Measurements from ENCODE around the gene MIER1.
"Not testable (repeated sequence)": the region's sequence is repeated elsewhere in the genome, so short reads cannot be mapped to it uniquely, and the experiment has no call there.

MIER1 gene

GRCh38 chr1:66951513-66951912 lies 26.7 kb downstream of the MIER1 start:
- no peak for TF ChIP-seq POLR2A (IDR thresholded peaks at IDR 0.05; ENCODE audit: low read depth, low read length)
- FAIRE-seq = peak; percentile 38
- DNase-seq (ENCODE audit: insufficient read length, low spot score) = no peak

GRCh38 chr1:66954208-66954607 lies 29.4 kb downstream of the MIER1 start:
- FAIRE-seq (no peak), DNase-seq (ENCODE audit: insufficient read length, low spot score) (no peak)
- TF ChIP-seq POLR2A (IDR thresholded peaks at IDR 0.05; ENCODE audit: low read depth, low read length) = no peak

DNA sequence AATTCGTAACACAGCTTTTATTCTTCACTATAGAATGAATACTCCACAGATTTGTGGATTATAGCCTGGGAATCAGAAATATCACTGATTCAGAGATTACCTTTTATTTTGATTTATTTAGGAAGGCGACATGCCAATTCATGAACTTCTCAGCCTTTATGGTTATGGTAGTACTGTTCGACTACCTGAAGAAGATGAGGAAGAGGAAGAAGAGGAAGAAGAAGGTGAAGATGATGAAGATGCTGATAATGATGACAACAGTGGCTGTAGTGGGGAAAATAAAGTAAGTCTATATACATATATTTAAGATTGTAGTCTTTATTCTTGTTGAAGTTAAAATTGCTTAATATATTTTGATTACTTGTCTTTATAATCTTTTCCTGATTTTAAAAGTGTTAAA lies 33.1 kb downstream of the MIER1 start:
- DNase-seq (ENCODE audit: insufficient read length, low spot score) (no peak), FAIRE-seq (no peak)

DNA sequence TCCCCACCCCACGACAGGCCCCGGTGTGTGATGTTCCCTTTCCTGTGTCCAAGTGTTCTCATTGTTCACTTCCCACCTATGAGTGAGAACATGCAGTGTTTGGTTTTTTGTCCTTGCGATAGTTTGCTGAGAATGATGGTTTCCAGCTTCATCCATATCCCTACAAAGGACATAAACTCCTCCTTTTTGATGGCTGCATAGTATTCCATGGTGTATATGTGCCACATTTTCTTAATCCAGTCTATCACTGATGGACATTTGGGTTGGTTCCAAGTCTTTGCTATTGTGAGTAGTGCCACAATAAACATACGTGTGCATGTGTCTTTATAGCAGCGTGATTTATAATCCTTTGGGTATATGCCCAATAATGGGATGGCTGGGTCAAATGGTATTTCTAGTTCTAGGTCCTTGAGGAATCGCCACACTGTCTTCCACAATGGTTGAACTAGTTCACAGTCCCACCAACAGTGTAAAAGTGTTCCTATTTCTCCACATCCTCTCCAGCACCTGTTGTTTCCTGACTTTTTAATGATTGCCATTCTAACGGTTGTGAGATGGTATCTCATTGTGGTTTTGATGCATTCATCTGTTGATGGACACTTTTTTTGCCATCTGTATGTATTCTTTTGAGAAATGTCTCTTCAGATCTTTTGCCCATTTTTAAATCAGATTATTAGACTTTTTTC lies 41.5 kb downstream of the MIER1 start:
- not testable (repeated sequence) for FAIRE-seq; DNase-seq (ENCODE audit: insufficient read length, low spot score)

More for the DNA sequence above, 33.1 kb downstream of the MIER1 start:
- no peak for TF ChIP-seq POLR2A (IDR thresholded peaks at IDR 0.05; ENCODE audit: low read depth, low read length)

- no peak for FAIRE-seq
- DNase-seq (ENCODE audit: insufficient read length, low spot score) = no peak
- TF ChIP-seq POLR2A (IDR thresholded peaks at IDR 0.05; ENCODE audit: low read depth, low read length) = no peak
These were observed 43.8 kb downstream of the MIER1 start for GRCh38 chr1:66968574-66968973.

- TF ChIP-seq POLR2A (IDR thresholded peaks at IDR 0.05; ENCODE audit: low read depth, low read length) = no peak
- DNase-seq (ENCODE audit: insufficient read length, low spot score) (no peak), FAIRE-seq (no peak)
These were observed 53.4 kb downstream of the MIER1 start for GRCh38 chr1:66978201-66978600.

DNA sequence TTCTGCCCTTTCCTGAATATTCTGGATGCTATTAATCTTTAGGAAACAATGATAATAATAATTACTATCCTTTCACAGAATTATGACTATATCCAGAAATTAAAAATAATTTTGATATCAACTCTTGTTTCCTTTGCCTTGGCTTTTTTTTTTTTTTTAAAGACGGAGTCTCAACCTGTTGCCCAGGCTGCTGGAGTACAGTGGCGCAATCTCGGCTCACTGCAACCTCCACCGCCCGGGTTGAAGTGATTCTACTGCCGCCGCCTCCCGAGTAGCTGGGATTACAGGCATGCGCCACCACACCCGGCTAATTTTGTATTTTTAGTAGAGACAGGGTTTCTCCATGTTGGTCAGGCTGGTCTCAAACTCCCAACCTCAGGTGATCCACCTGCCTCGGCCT lies 54.8 kb downstream of the MIER1 start:
- not testable (repeated sequence) for DNase-seq (ENCODE audit: insufficient read length, low spot score); FAIRE-seq

DNA sequence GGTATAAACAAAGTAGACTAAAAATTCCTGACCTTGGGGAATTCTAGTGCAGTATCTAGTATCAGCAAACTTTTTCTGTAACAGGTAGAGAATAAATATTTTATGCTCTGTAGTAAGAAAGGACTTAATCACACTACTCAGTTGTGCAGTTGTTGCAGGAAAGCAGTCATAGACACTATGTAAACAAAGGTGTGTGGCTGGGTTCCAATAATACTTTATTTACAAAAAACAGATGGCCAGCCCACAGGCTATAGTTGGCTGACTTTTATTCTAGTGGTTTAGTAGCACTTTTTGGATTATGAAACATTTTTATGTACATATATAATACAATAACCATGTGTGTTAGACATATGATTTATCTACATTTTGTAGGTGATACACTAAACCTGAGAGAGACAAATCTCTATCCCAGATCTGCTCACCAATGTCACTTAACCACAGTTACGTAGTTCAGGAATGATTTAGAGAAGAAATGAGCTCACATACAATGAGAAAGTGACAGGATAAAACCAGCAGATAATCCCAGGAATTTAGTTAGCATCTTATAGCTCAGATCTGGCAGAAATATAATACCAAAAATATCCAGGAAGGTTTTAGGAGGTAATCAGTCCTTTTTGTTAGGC lies 56.1 kb downstream of the MIER1 start:
- TF ChIP-seq POLR2A (IDR thresholded peaks at IDR 0.05; ENCODE audit: low read depth, low read length) = no peak
- no peak for FAIRE-seq
- no peak for DNase-seq (ENCODE audit: insufficient read length, low spot score)

DNA sequence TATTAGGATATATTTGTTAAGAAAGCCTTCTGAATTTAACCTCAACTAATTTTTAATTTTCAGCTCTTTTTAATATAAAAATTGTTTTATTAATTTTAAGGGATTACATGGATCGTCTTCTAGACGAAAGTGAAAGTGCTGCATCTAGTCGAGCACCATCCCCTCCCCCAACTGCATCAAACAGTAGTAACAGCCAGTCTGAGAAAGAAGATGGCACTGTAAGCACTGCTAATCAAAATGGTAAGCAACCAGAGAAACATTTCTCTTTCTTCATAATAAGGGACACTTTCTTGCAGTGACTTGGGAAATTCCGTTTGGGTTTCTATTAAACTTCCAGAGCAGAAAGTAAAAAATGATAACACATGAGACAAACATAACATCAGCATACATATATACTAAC lies 56.9 kb downstream of the MIER1 start:
- no peak for FAIRE-seq
- DNase-seq (ENCODE audit: insufficient read length, low spot score) = no peak
- TF ChIP-seq POLR2A (IDR thresholded peaks at IDR 0.05; ENCODE audit: low read depth, low read length) = no peak

DNA sequence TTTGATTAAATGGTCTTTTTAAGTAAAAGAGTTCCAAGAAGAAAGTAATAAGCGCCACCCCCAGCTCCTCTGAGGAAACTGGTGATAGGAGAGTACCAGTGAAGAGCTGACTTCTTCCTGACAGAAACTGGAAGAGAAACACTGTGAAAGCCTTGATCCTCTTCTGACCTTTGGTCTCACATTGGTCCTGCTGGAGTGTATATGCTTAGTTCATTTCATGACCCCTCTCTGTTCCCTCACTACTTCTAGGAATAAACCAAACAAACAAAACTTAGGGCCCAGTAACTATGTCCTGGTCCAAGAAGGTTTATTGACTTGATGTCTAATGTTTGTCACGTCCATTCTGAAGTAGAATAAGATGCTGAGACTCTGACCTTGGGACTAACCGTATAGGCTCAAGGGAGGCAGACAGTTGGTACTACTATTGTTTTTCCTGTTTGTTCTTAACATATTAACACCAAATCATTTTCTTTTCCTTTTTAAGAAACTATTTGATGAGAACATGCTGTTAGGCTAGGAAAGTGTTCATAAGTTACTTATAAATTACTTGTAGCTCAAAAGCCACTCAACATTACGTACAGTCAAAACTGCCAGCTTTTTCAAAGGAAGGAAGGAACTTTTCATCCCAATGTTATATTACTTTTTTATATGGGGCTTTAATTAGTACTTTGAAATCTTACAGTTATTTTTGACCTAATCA lies 57.9 kb downstream of the MIER1 start:
- FAIRE-seq (no peak), DNase-seq (ENCODE audit: insufficient read length, low spot score) (no peak)
- no peak for TF ChIP-seq POLR2A (IDR thresholded peaks at IDR 0.05; ENCODE audit: low read depth, low read length)

GRCh38 chr1:66984491-66984890 lies 59.7 kb downstream of the MIER1 start:
- no peak for DNase-seq (ENCODE audit: insufficient read length, low spot score)
- no peak for FAIRE-seq
- no peak for TF ChIP-seq POLR2A (IDR thresholded peaks at IDR 0.05; ENCODE audit: low read depth, low read length)

- DNase-seq (ENCODE audit: insufficient read length, low spot score) (no peak), FAIRE-seq (no peak)
- TF ChIP-seq POLR2A (IDR thresholded peaks at IDR 0.05; ENCODE audit: low read depth, low read length) = no peak
These were observed 61.0 kb downstream of the MIER1 start for GRCh38 chr1:66985835-66986234.

GRCh38 chr1:66993076-66993475 lies 68.3 kb downstream of the MIER1 start:
- no peak for TF ChIP-seq POLR2A (IDR thresholded peaks at IDR 0.05; ENCODE audit: low read depth, low read length)
- DNase-seq (ENCODE audit: insufficient read length, low spot score) (no peak), FAIRE-seq (no peak)

DNA sequence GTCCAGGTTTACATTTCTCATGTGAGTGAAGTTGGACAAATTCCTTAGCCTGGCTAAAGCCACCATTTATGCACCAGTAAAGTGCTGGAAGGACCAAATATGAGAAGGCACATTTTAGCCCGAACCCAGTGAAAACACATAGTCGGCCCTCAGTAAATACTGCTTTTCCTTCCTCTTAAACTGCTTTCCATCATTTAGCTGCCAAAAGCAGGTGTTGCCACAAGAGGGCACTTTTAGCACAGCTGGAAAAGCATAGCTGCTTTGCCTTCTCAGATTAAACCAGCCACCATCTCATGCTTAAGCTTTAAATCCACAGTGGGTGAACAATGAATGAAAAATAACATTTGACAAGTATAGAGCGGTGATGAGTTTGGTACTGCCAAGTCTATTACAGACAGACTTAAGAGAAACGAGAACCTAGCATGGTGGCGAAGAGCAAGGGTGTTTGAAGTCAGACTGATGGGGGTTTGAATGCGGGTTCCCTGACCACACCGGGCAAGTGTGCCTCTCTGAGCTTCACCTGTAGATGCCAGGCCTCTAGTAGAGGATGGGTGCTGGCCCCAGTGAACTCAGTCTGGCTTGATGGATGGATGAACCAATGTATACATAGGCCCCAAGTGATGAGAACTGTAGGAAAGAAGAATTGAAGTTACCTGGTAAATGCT lies 71.4 kb downstream of the MIER1 start:
- no peak for TF ChIP-seq POLR2A (IDR thresholded peaks at IDR 0.05; ENCODE audit: low read depth, low read length)
- FAIRE-seq = peak; percentile 96
- DNase-seq (ENCODE audit: insufficient read length, low spot score) = no peak

Measured in H54 (cell line).